ENCODE data around the gene SPIN4. TPM values are rescaled to one million over a fixed set of nuclear protein-coding genes. Genes with fewer than 3 reads are reported as not detected.

Gene SPIN4
- total and polyA plus RNA-seq, 2 of the 8 experiments (the other 6 are each of a cell fraction or from before 2014, with no cell fraction given): 8.0 to 11.8 TPM

GRCh38 chrX:63361494-63361893, 10.4 kb upstream of the SPIN4 start:
- no peak for FAIRE-seq
- no peak overlapping the region for H3K23ac ChIP-seq (ENCODE audit: insufficient read length)
- no peak overlapping the region for H4K8ac ChIP-seq (ENCODE audit: extremely low read depth, insufficient read depth, low read length)
- no peak overlapping the region for H2BK20ac ChIP-seq (ENCODE audit: low read length)
- H2AFZ ChIP-seq (ENCODE audit: low read length): no peak overlapping the region
- no peak overlapping the region for H2AK5ac ChIP-seq (ENCODE audit: low read depth, low read length)
- H3K79me2 ChIP-seq (ENCODE audit: control insufficient read depth in 1 of 2, insufficient read depth in 2 of 2, low read length in 2 of 2): no peaks in the 10 kb centered on the region
- CTCF ChIA-PET (ENCODE audit: partially characterized antibody): interaction anchor here (0.6 kb wide), 1 partner anchor 33 kb away, joined by 3 read pairs; no protein-coding TSS in a partner anchor
- H3K36me3 ChIP-seq (ENCODE audit: control insufficient read depth in 2 of 4, insufficient read depth in 4 of 4, low read length in 3 of 4): peaks cover 0 to 3% (median 1%) of the 10 kb centered on the region in 4 experiments; a peak in 2 of 8 replicates
- H4K20me1 ChIP-seq (replicated peaks in 1 of 2; ENCODE audit: control insufficient read depth in 1 of 2, insufficient read depth in 2 of 2, low read length in 2 of 2): no peaks in the 10 kb centered on the region
- no peak overlapping the region for H4K5ac ChIP-seq (ENCODE audit: insufficient read length, low read depth, low read length)
- no peak overlapping the region for H4K91ac ChIP-seq (replicated peaks; ENCODE audit: insufficient read length, low read length)
- POLR2A ChIA-PET (ENCODE audit: partially characterized antibody): no interaction called here
- no peak for DNase-seq (ENCODE audit: low read depth in 1 of 2, low spot score in 2 of 2)
- H2BK15ac ChIP-seq (ENCODE audit: low read length): no peak overlapping the region
- no peaks in the 10 kb centered on the region; a peak in 1 of 7 replicates for H3K4me1 ChIP-seq (replicated peaks in 1 of 4; ENCODE audit: control insufficient read depth in 3 of 4, insufficient read depth in 4 of 4, low read length in 3 of 4)
- H2BK120ac ChIP-seq (replicated peaks; ENCODE audit: low read depth, low read length): no peak overlapping the region
- no peak overlapping the region for H3K9ac ChIP-seq (replicated peaks in 1 of 4; ENCODE audit: extremely low read depth in 1 of 4, low read depth in 3 of 4, low read length in 3 of 4)
- no peak overlapping the region for H2BK12ac ChIP-seq (ENCODE audit: low read depth, low read length)
- no peak overlapping the region for H3K4me2 ChIP-seq (ENCODE audit: insufficient read depth in 1 of 2, low read depth in 2 of 2, low read length in 2 of 2)
- no peak for TF ChIP-seq FOSL1 (IDR thresholded peaks at IDR 0.05; ENCODE audit: insufficient read depth, low read depth, low read length)
- H3K56ac ChIP-seq (replicated peaks; ENCODE audit: insufficient read length, low read depth, low read length): no peak overlapping the region
- no peak overlapping the region for H3K4ac ChIP-seq (replicated peaks; ENCODE audit: insufficient read length, low read depth, low read length)
- no peak overlapping the region for H3K4me3 ChIP-seq (ENCODE audit: extremely low read depth in 1 of 4, insufficient read depth in 2 of 4, low read depth in 3 of 4, low read length in 4 of 4)
- no peak overlapping the region for H3K14ac ChIP-seq (ENCODE audit: insufficient read length)
- no peak overlapping the region for H3K27ac ChIP-seq (ENCODE audit: low read depth, low read length)
- H3K9me3 ChIP-seq (ENCODE audit: insufficient read depth in 2 of 2, low read depth in 1 of 2, low read length in 1 of 2): peaks cover 12 to 19% of the 10 kb centered on the region in 2 experiments
- WGBS, 2 experiments (ENCODE audit: extremely low coverage in 1 of 2, insufficient coverage in 1 of 2, insufficient read length in 1 of 2, insufficient replicate concordance in 2 of 2, low coverage in 1 of 2, low lambda C conversion rate in 2 of 2, missing lambda C conversion rate in 1 of 2): 93% methylated on average over 2 of the region's 2 CpGs; no CpG with 5 or more reads in 1 of the 2 experiments
- H3K79me1 ChIP-seq (ENCODE audit: low read depth, low read length): no peaks in the 10 kb centered on the region
- H3K27me3 ChIP-seq (replicated peaks in 1 of 4; ENCODE audit: control insufficient read depth in 3 of 4, extremely low read depth in 1 of 4, insufficient read depth in 3 of 4, low read length in 3 of 4): no peaks in the 10 kb centered on the region
- H3K23me2 ChIP-seq (ENCODE audit: low read depth, low read length): no peaks in the 10 kb centered on the region
- no peak overlapping the region for H3K18ac ChIP-seq (ENCODE audit: extremely low read depth, low read length)
- no peak overlapping the region for H2BK5ac ChIP-seq (ENCODE audit: low read depth, low read length)

Measured in H1 (cell line).